Measurements from ENCODE around the gene FIBCD1.

Gene FIBCD1

GRCh38 chr9:130874783-130875182 lies 64.3 kb downstream of the FIBCD1 start:
- no peak for DNase-seq

GRCh38 chr9:130873966-130874365 lies 65.1 kb downstream of the FIBCD1 start:
- DNase-seq = no peak

GRCh38 chr9:130872912-130873503 lies 66.0 kb downstream of the FIBCD1 start:
- DNase-seq = no peak

- DNase-seq = no peak
Observed at GRCh38 chr9:130872508-130872907, 66.5 kb downstream of the FIBCD1 start.

- no peak for DNase-seq
Observed at GRCh38 chr9:130872093-130872492, 67.0 kb downstream of the FIBCD1 start.

GRCh38 chr9:130871395-130872062 lies 67.5 kb downstream of the FIBCD1 start:
- no peak for DNase-seq

- no peak for DNase-seq
Observed at GRCh38 chr9:130870491-130871381, 68.3 kb downstream of the FIBCD1 start.

- DNase-seq = peak; percentile 30
Observed at GRCh38 chr9:130869250-130869649, 69.8 kb downstream of the FIBCD1 start.

- peak; percentile 52 for DNase-seq
Observed at GRCh38 chr9:130868230-130868629, 70.8 kb downstream of the FIBCD1 start.

- DNase-seq = no peak
Observed at GRCh38 chr9:130867556-130867955, 71.5 kb downstream of the FIBCD1 start.

- DNase-seq = peak; percentile 71
Observed at GRCh38 chr9:130866474-130866965, 72.5 kb downstream of the FIBCD1 start.

GRCh38 chr9:130865921-130866320 lies 73.1 kb downstream of the FIBCD1 start:
- DNase-seq = no peak

GRCh38 chr9:130864541-130864940 lies 74.5 kb downstream of the FIBCD1 start:
- DNase-seq = no peak

GRCh38 chr9:130862747-130863146 lies 76.3 kb downstream of the FIBCD1 start:
- no peak for DNase-seq

- no peak for DNase-seq
Observed at GRCh38 chr9:130862217-130862616, 76.8 kb downstream of the FIBCD1 start.

- no peak for DNase-seq
Observed at GRCh38 chr9:130861372-130862180, 77.5 kb downstream of the FIBCD1 start.

- DNase-seq = no peak
Observed at GRCh38 chr9:130860458-130861316, 78.4 kb downstream of the FIBCD1 start.

GRCh38 chr9:130858739-130859705 lies 80.0 kb downstream of the FIBCD1 start:
- DNase-seq = no peak

GRCh38 chr9:130857864-130858738 lies 80.9 kb downstream of the FIBCD1 start:
- peak; percentile 83 for DNase-seq
